ENCODE results near the gene KCTD1. TPM values are rescaled to one million over a fixed set of nuclear protein-coding genes. Genes with fewer than 3 reads are reported as not detected.

Gene KCTD1
- total RNA-seq, 6 experiments from 2014 or later = 2.9 to 6.8 (median 4.8) TPM

DNA sequence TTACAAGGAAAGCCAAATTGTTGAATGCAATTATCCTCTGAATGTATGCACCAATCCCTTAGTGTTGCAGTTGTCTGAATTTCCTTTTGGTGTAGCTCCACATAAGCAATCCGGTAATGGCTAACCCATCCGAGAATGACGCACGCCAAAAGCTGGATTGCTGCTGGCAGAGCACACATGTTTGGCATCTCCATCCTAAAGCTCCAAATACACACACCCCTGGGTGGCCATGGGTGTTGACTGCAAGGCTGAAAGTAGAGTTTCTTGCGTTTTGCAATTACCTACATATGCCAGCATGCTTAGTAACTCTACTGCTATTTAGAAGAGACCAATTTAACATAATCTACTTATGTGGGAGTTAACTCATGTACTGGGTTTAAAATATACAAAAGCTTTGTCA, 53.1 kb downstream of the KCTD1 start:
- no peaks in the 10 kb centered on the region for H3K27me3 ChIP-seq
- H3K36me3 ChIP-seq = no peaks in the 10 kb centered on the region
- TF ChIP-seq POLR2A (IDR thresholded peaks at IDR 0.05) = no peak
- TF ChIP-seq, protein P1, sequence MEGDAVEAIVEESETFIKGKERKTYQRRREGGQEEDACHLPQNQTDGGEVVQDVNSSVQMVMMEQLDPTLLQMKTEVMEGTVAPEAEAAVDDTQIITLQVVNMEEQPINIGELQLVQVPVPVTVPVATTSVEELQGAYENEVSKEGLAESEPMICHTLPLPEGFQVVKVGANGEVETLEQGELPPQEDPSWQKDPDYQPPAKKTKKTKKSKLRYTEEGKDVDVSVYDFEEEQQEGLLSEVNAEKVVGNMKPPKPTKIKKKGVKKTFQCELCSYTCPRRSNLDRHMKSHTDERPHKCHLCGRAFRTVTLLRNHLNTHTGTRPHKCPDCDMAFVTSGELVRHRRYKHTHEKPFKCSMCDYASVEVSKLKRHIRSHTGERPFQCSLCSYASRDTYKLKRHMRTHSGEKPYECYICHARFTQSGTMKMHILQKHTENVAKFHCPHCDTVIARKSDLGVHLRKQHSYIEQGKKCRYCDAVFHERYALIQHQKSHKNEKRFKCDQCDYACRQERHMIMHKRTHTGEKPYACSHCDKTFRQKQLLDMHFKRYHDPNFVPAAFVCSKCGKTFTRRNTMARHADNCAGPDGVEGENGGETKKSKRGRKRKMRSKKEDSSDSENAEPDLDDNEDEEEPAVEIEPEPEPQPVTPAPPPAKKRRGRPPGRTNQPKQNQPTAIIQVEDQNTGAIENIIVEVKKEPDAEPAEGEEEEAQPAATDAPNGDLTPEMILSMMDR (IDR thresholded peaks at IDR 0.05) = no peak
- 89% methylated on average over 3 of the region's 5 CpGs for WGBS (ENCODE audit: insufficient coverage, low coverage, low lambda C conversion rate, missing lambda C conversion rate)
- H3K4me3 ChIP-seq = no peak overlapping the region
- intact Hi-C loops (cut with DNase I) = no loop called here
- H3K27ac ChIP-seq = no peak overlapping the region
- no peaks in the 10 kb centered on the region for H3K9me3 ChIP-seq
- DNase-seq (no peak), ATAC-seq (no peak)
- H3K4me1 ChIP-seq = no peaks in the 10 kb centered on the region

DNA sequence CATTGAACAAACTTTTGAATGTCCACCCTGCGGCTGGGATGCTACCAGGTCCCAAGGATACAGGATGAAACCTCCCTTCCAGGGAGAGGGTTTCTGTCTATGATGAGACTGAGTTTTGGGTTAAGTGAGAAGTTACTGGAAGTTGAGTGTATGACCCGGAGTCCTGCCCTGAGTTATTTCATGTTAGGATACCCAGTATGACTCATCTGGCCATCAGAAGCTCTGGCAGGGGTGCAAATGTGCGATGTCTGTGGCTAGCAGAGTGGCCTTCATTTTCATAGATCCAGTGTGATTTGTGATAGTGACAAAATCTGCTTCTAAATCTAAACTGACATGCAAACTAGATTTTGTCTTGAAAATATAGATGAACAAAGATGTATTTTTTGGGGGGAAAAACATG, 55.3 kb downstream of the KCTD1 start:
- WGBS (ENCODE audit: insufficient coverage, low coverage, low lambda C conversion rate, missing lambda C conversion rate) = 100% methylated on average over 3 of the region's 3 CpGs
- intact Hi-C loops (cut with DNase I) = no loop called here
- H3K4me3 ChIP-seq = no peak overlapping the region

DNA sequence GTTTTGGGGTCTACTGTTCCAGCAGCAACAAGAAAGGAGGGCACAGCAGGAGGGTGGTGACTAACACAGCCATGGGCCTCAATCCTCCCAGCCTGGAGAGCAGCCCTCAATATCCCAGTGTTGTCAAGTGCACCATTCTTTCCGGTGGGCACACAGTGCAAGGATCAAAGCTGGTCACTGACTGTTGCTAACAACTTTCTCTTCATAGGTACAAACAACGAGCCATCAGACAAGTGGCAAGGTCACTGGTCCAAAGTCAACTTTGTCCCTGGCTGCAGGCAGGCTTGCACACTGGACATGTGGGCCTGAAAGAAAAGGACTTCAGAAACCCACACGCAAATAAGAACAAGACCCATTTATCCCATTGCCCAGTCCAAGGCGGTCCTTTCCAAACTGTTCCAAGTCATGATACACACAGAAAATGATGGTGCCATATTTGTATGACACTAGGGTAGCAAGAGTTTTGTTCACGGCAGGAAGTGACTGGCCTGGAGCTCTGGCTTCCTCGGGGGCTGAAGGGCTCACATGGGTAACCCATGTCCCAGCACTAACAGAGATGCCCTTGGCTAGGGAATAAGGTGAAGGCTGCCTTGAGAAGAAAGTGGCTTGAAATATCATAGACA, 57.0 kb downstream of the KCTD1 start:
- 87% methylated on average over 5 of the region's 6 CpGs for WGBS (ENCODE audit: insufficient coverage, low coverage, low lambda C conversion rate, missing lambda C conversion rate)
- H3K36me3 ChIP-seq = no peaks in the 10 kb centered on the region
- ATAC-seq = peak in 3 of 4 donors; percentile 23 to 39 (median 29)

More for the DNA sequence above, 55.3 kb downstream of the KCTD1 start:
- ATAC-seq = peak in 1 of 4 donors; percentile 76
- H3K36me3 ChIP-seq = no peaks in the 10 kb centered on the region
- no peaks in the 10 kb centered on the region for H3K4me1 ChIP-seq
- TF ChIP-seq POLR2A (IDR thresholded peaks at IDR 0.05) = no peak
- TF ChIP-seq, protein P1 (IDR thresholded peaks at IDR 0.05) = no peak
- no peaks in the 10 kb centered on the region for H3K9me3 ChIP-seq
- no peak for DNase-seq
- H3K27ac ChIP-seq = no peak overlapping the region
- no peaks in the 10 kb centered on the region for H3K27me3 ChIP-seq

DNA sequence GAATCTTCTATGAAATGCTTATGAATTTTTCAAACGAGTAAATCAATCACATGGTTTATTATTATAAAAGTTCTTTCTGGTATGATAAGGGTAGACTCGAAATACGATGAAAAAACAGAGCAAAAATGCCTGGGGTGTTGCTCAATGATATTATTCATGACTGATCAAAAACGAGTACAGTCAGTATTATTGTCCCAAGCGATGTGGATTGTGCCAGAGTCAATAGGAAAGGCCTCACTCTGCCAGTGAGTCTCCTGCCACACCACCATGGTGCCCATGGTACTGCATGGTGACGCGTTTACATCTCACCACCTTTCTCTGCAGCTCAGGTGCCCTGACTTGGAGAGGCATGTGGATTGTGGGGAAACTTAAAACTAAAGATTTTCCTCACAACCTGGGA, 58.5 kb downstream of the KCTD1 start:
- 77% methylated on average over 7 of the region's 7 CpGs for WGBS (ENCODE audit: insufficient coverage, low coverage, low lambda C conversion rate, missing lambda C conversion rate)
- Histone ChIP-seq H3K27ac (no peak overlapping the region), H3K4me3 (no peak overlapping the region), H3K9me3 (no peaks in the 10 kb centered on the region), H3K27me3 (no peaks in the 10 kb centered on the region), H3K36me3 (no peaks in the 10 kb centered on the region), H3K4me1 (no peaks in the 10 kb centered on the region)
- TF ChIP-seq POLR2A (IDR thresholded peaks at IDR 0.05) = no peak
- TF ChIP-seq, protein P1 (IDR thresholded peaks at IDR 0.05) = no peak
- intact Hi-C loops (cut with DNase I) = loop anchor here in 1 of 2 donors (10.0 kb wide), 1 partner anchor 55 kb away; the partner anchor contains the start of gene KCTD1
- DNase-seq = no peak
- ATAC-seq = no peak

More for the DNA sequence above, 57.0 kb downstream of the KCTD1 start:
- H3K27ac ChIP-seq = no peak overlapping the region
- no peaks in the 10 kb centered on the region for H3K27me3 ChIP-seq
- intact Hi-C loops (cut with DNase I) = no loop called here
- no peaks in the 10 kb centered on the region for H3K9me3 ChIP-seq
- no peak overlapping the region for H3K4me3 ChIP-seq
- TF ChIP-seq, protein P1 (IDR thresholded peaks at IDR 0.05) = no peak
- no peak for TF ChIP-seq POLR2A (IDR thresholded peaks at IDR 0.05)
- DNase-seq = no peak
- no peaks in the 10 kb centered on the region for H3K4me1 ChIP-seq
